ENCODE data around the gene KAT5. TPM values are rescaled to one million over a fixed set of nuclear protein-coding genes. Genes with fewer than 3 reads are reported as not detected.
A peak's percentile ranks its signal among the peaks of the same experiment; 100 is the strongest.

Gene KAT5
- total and polyA plus RNA-seq, 2 of the 13 experiments (the other 11 are each of a cell fraction or from before 2014, with no cell fraction given), result 35.2 to 48.3 TPM

DNA sequence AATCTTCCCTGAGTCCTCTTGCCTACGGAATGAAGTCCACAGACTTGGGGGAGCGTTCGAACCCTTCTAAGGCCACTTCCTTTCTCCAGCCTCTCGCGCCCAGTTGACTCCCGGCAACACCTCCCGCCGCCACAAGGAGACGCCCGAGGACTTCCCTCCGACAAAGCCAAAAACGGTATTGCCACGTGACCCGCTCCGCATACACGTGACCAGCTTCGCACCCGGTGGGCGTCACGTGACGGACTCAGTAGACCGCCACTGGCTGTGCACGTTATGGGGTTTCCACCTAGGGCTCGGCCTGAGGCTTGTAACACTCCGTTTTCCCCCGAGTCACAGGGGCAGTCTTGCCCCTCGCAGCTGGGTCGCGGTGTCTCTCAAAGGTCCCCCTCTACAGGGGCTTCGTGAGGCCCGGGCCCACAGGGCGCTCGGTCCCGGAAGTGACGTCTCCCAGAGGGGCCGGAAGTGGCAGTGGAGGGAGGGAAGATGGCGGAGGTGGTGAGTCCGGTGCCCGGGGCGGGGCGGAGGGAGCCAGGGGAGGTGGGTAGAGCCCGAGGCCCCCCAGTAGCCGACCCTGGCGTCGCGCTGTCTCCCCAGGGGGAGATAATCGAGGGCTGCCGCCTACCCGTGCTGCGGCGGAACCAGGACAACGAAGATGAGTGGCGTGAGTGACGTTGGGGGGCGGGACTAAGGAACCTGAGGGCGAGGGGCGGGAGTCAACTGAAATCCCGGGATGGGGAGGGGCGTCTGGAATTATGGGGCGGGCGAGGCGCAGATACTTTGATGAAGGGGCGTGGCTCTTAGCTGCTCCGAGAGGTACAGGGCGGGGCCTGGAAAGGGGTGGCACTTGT is at the start of gene KAT5 (continued):
- TF ChIP-seq HNRNPUL1 (IDR thresholded peaks at IDR 0.05; ENCODE audit: low read depth, low read length), result no peak
- TF ChIP-seq RELA (CRISPR knock-in tag; IDR thresholded peaks at IDR 0.05), result no peak
- no peak for TF ChIP-seq ZFP36 (IDR thresholded peaks at IDR 0.05; ENCODE audit: borderline replicate concordance, low read depth, low read length, partially characterized antibody)
- TF ChIP-seq, protein P1, sequence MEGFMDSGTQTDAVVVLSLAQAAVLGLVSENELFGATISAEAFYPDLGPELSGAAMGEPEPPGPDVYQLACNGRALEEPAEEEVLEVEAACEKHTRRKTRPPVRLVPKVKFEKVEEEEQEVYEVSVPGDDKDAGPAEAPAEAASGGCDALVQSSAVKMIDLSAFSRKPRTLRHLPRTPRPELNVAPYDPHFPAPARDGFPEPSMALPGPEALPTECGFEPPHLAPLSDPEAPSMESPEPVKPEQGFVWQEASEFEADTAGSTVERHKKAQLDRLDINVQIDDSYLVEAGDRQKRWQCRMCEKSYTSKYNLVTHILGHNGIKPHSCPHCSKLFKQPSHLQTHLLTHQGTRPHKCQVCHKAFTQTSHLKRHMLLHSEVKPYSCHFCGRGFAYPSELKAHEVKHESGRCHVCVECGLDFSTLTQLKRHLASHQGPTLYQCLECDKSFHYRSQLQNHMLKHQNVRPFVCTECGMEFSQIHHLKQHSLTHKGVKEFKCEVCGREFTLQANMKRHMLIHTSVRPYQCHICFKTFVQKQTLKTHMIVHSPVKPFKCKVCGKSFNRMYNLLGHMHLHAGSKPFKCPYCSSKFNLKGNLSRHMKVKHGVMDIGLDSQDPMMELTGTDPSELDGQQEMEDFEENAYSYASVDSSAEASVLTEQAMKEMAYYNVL (CRISPR knock-in tag; IDR thresholded peaks at IDR 0.05; ENCODE audit: borderline replicate concordance), result peak; percentile 82
- no peak for TF ChIP-seq CBX2 (IDR thresholded peaks at IDR 0.05; ENCODE audit: low read depth, low read length)
- TF ChIP-seq CBX2 (CRISPR knock-in tag; IDR thresholded peaks at IDR 0.05; ENCODE audit: low read depth), result peak; percentile 17; the same call in 1 of the 2 replicates
- peak; percentile 94 for TF ChIP-seq YEATS4 (CRISPR knock-in tag; IDR thresholded peaks at IDR 0.05; ENCODE audit: borderline replicate concordance)
- TF ChIP-seq ZNF713 (CRISPR knock-in tag; IDR thresholded peaks at IDR 0.05), result peak; percentile 91; the same call in 1 of the 2 replicates
- TF ChIP-seq, protein P2, sequence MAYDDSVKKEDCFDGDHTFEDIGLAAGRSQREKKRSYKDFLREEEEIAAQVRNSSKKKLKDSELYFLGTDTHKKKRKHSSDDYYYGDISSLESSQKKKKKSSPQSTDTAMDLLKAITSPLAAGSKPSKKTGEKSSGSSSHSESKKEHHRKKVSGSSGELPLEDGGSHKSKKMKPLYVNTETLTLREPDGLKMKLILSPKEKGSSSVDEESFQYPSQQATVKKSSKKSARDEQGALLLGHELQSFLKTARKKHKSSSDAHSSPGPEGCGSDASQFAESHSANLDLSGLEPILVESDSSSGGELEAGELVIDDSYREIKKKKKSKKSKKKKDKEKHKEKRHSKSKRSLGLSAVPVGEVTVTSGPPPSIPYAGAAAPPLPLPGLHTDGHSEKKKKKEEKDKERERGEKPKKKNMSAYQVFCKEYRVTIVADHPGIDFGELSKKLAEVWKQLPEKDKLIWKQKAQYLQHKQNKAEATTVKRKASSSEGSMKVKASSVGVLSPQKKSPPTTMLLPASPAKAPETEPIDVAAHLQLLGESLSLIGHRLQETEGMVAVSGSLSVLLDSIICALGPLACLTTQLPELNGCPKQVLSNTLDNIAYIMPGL (CRISPR knock-in tag; IDR thresholded peaks at IDR 0.05; ENCODE audit: borderline replicate concordance in 1 of 2, low read depth in 1 of 2), result peak; percentile 81 to 84; a peak in 3 of 4 replicates
- 0 out of 2 replicates have a peak, but pooled peaks have one; percentile 50 for TF ChIP-seq HMG20B (CRISPR knock-in tag; conservative IDR thresholded peaks at IDR 0.05)
- TF ChIP-seq ZNF674 (CRISPR knock-in tag; IDR thresholded peaks at IDR 0.05; ENCODE audit: low read depth), result no peak
- TF ChIP-seq, protein P3, sequence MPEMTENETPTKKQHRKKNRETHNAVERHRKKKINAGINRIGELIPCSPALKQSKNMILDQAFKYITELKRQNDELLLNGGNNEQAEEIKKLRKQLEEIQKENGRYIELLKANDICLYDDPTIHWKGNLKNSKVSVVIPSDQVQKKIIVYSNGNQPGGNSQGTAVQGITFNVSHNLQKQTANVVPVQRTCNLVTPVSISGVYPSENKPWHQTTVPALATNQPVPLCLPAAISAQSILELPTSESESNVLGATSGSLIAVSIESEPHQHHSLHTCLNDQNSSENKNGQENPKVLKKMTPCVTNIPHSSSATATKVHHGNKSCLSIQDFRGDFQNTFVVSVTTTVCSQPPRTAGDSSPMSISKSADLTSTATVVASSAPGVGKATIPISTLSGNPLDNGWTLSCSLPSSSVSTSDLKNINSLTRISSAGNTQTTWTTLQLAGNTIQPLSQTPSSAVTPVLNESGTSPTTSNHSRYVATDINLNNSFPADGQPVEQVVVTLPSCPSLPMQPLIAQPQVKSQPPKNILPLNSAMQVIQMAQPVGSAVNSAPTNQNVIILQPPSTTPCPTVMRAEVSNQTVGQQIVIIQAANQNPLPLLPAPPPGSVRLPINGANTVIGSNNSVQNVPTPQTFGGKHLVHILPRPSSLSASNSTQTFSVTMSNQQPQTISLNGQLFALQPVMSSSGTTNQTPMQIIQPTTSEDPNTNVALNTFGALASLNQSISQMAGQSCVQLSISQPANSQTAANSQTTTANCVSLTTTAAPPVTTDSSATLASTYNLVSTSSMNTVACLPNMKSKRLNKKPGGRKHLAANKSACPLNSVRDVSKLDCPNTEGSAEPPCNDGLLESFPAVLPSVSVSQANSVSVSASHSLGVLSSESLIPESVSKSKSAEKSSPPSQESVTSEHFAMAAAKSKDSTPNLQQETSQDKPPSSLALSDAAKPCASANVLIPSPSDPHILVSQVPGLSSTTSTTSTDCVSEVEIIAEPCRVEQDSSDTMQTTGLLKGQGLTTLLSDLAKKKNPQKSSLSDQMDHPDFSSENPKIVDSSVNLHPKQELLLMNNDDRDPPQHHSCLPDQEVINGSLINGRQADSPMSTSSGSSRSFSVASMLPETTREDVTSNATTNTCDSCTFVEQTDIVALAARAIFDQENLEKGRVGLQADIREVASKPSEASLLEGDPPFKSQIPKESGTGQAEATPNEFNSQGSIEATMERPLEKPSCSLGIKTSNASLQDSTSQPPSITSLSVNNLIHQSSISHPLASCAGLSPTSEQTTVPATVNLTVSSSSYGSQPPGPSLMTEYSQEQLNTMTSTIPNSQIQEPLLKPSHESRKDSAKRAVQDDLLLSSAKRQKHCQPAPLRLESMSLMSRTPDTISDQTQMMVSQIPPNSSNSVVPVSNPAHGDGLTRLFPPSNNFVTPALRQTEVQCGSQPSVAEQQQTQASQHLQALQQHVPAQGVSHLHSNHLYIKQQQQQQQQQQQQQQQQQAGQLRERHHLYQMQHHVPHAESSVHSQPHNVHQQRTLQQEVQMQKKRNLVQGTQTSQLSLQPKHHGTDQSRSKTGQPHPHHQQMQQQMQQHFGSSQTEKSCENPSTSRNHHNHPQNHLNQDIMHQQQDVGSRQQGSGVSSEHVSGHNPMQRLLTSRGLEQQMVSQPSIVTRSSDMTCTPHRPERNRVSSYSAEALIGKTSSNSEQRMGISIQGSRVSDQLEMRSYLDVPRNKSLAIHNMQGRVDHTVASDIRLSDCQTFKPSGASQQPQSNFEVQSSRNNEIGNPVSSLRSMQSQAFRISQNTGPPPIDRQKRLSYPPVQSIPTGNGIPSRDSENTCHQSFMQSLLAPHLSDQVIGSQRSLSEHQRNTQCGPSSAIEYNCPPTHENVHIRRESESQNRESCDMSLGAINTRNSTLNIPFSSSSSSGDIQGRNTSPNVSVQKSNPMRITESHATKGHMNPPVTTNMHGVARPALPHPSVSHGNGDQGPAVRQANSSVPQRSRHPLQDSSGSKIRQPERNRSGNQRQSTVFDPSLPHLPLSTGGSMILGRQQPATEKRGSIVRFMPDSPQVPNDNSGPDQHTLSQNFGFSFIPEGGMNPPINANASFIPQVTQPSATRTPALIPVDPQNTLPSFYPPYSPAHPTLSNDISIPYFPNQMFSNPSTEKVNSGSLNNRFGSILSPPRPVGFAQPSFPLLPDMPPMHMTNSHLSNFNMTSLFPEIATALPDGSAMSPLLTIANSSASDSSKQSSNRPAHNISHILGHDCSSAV (CRISPR knock-in tag; IDR thresholded peaks at IDR 0.05; ENCODE audit: borderline replicate concordance), result no peak
- TF ChIP-seq REPIN1 (CRISPR knock-in tag; IDR thresholded peaks at IDR 0.05; ENCODE audit: borderline replicate concordance, low read depth), result peak; percentile 94
- no peak for TF ChIP-seq SIN3A (IDR thresholded peaks at IDR 0.05; ENCODE audit: borderline replicate concordance, low read depth, low read length)
- peak; percentile 88 for TF ChIP-seq KLF6 (CRISPR knock-in tag; IDR thresholded peaks at IDR 0.05)
